Brain microvascular endothelial cell (primary cell): Measurements from ENCODE around the gene OSR1.

Source experiments
- DNase-seq: peaks from one replicate; pipeline ENCODE4 v3.0.0-alpha.2; 2020
- H3K27ac ChIP-seq: fragments of 250-450 bp; sonication (Bioruptor Pico); 2 replicates; pipeline ENCODE4 v1.5.1; 2020; ENCODE audit warnings: mild to moderate bottlenecking, moderate library complexity
- H3K27me3 ChIP-seq: fragments of 250-450 bp; sonication (Bioruptor Pico); replicated peaks from 2 replicates; pipeline ENCODE4 v1.5.1; 2020; ENCODE audit warnings: mild to moderate bottlenecking
- H3K36me3 ChIP-seq: fragments of 250-450 bp; sonication (Bioruptor Pico); replicated peaks from 2 replicates; pipeline ENCODE4 v1.5.1; 2020; ENCODE audit warnings: mild to moderate bottlenecking
- H3K4me3 ChIP-seq: 2 replicates; pipeline ENCODE4 v1.5.1; 2011; ENCODE audit warnings: low read depth, mild to moderate bottlenecking, control low read depth, low read length, moderate library complexity
- CTCF ChIP-seq: IDR thresholded peaks from 2 replicates; pipeline ENCODE4 v1.5.1; 2011; ENCODE audit warnings: low read depth, mild to moderate bottlenecking, moderate library complexity, low read length, control low read depth, inconsistent platforms; ENCODE audit errors: missing control alignments
- in situ Hi-C: cut with HindIII; loops from 2 replicates; pipeline ENCODE4 v1.10.0; 2017; ENCODE audit warnings: low sequenced_read_pairs, low pct_ligation_motif_present

Gene OSR1

DNA sequence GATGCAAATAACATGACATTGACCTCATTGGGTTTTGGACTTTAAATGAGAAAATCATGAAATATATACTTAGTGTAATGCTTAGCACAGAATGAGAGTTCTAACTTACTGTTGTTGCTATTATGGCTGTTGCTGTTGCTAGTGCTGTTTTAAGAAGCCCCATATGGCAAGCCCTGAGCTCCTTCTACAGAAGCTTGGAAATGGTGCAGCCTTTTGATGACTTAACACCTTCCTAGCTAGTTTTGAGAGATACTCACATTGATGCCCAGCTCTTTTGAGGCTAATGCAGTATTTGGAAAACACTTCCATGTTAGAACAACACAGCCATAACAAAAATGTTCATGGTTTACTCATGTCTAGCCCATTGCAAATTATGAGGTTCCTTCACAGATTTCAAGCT lies 30.9 kb downstream of the OSR1 start:
- in situ Hi-C loops: no loop called here
- no peak for DNase-seq

GRCh38 chr2:19321946-19322345 lies 36.5 kb downstream of the OSR1 start:
- no peaks in the 10 kb centered on the region for H3K36me3 ChIP-seq
- no peaks in the 10 kb centered on the region for H3K27me3 ChIP-seq
- no peak overlapping the region for H3K4me3 ChIP-seq
- no peak for TF ChIP-seq CTCF
- no peak overlapping the region for H3K27ac ChIP-seq
- in situ Hi-C loops: no loop called here
- DNase-seq: no peak

More for the DNA sequence above, 30.9 kb downstream of the OSR1 start:
- Histone ChIP-seq H3K36me3 (no peaks in the 10 kb centered on the region), H3K27me3 (no peaks in the 10 kb centered on the region), H3K27ac (no peak overlapping the region), H3K4me3 (no peak overlapping the region)
- TF ChIP-seq CTCF: no peak

DNA sequence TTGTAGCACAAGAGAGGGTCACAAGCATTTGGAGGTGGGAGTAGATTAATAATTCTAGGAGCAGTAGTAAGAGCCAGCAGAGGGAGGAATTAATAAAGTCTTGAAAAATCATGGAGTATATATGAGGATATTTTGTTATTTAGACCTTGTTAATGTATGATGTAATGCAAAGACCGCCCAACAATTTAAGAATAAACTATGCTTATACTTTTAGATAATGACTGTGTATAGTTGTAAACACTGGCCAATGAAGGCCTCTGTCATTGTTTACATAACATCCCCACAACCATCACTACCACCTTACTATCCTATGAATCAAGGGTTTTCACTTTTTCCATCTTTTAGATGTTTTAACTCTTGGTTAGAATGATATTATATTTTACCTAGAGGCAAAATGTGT lies 37.6 kb downstream of the OSR1 start:
- no peaks in the 10 kb centered on the region for H3K27me3 ChIP-seq
- no peak overlapping the region for H3K27ac ChIP-seq
- no peak overlapping the region for H3K4me3 ChIP-seq
- no peaks in the 10 kb centered on the region for H3K36me3 ChIP-seq
- TF ChIP-seq CTCF: no peak
- no peak for DNase-seq
- in situ Hi-C loops: no loop called here

GRCh38 chr2:19319698-19320097 lies 38.7 kb downstream of the OSR1 start:
- Histone ChIP-seq H3K27me3 (no peaks in the 10 kb centered on the region), H3K36me3 (no peaks in the 10 kb centered on the region), H3K27ac (no peak overlapping the region), H3K4me3 (no peak overlapping the region)
- TF ChIP-seq CTCF: no peak
- in situ Hi-C loops: no loop called here
- no peak for DNase-seq

GRCh38 chr2:19319064-19319463 lies 39.4 kb downstream of the OSR1 start:
- no peak for TF ChIP-seq CTCF
- Histone ChIP-seq H3K4me3 (no peak overlapping the region), H3K36me3 (no peaks in the 10 kb centered on the region), H3K27me3 (no peaks in the 10 kb centered on the region), H3K27ac (no peak overlapping the region)
- no peak for DNase-seq
- in situ Hi-C loops: no loop called here

DNA sequence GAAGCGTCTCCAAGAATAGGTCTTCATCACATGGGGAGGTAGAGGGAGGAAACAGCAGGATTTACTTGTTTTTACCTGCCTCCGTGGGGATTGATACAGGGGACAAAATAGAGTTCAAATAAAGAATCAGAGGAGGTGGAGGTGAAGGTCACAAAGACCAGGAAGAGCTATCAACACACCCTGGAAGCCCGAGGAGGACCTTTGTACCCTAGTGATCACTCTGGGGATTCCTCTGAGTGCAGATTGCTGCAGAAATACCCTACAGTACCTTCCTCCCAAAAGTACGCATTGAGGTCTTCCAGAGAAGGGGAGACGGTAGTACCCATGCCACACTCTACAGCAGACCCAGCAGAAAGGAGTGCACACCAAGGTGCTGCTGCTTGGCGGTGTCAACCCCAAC lies 44.9 kb downstream of the OSR1 start:
- Histone ChIP-seq H3K36me3 (no peaks in the 10 kb centered on the region), H3K27me3 (no peaks in the 10 kb centered on the region), H3K27ac (no peak overlapping the region), H3K4me3 (no peak overlapping the region)
- DNase-seq: no peak
- TF ChIP-seq CTCF: no peak
- in situ Hi-C loops: no loop called here
